ENCODE results near the gene ZNF516.

Gene ZNF516

DNA sequence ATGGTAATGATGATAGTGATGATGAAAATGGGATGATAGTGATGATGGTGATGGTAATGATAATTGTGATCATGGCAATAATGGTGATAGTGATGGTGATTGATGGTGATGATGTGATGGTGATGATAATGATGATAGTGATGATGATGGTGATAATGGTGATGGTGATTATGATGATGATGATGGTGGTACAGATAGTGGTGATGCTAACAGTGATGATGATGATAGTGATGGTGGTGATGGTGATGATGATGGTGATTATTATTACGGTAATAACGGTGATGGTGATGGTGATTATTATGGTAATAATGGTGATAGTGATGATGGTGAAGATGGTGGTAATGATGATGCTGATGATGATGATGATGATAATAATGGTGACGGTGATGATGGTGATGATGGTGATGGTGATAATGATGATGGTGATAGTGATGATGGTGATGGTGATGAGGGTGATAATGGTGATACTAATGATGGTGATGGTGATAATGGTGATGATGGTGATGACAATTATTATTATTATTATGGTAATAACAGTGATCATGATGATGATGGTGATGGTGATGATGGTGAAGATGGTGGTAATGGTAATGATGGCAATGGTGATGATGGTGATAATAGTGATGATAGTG lies 151.0 kb downstream of the ZNF516 start:
- Histone ChIP-seq H3K4me3 (ENCODE audit: low read length) (no peak overlapping the region), H3K4me1 (ENCODE audit: control insufficient read depth, low read depth, low read length) (no peaks in the 10 kb centered on the region), H3K79me1 (ENCODE audit: low read length) (no peaks in the 10 kb centered on the region), H2BK5ac (ENCODE audit: low read length) (no peak overlapping the region), H3K23ac (ENCODE audit: low read length) (no peak overlapping the region), H3K9ac (ENCODE audit: low read length) (no peak overlapping the region), H3K79me2 (ENCODE audit: control insufficient read depth, insufficient read depth, low read length) (no peaks in the 10 kb centered on the region), H3K27ac (ENCODE audit: low read depth, low read length) (no peak overlapping the region), H4K5ac (ENCODE audit: low read length) (no peak overlapping the region), H2BK15ac (replicated peaks; ENCODE audit: low read depth) (no peak overlapping the region), H3K4ac (ENCODE audit: low read depth, low read length) (no peak overlapping the region), H3K27me3 (ENCODE audit: insufficient read depth, low read length, poor library complexity) (no peaks in the 10 kb centered on the region), H3K18ac (ENCODE audit: low read length) (no peak overlapping the region), H2BK120ac (ENCODE audit: low read depth, low read length) (no peak overlapping the region), H3K4me2 (ENCODE audit: low read length) (no peak overlapping the region), H3K36me3 (ENCODE audit: control insufficient read depth, insufficient read depth, low read length) (no peaks in the 10 kb centered on the region), H4K8ac (ENCODE audit: low read depth, low read length) (no peak overlapping the region), H2AK5ac (ENCODE audit: low read length) (no peak overlapping the region), H3K56ac (ENCODE audit: low read length) (no peak overlapping the region)
- WGBS (ENCODE audit: extremely low coverage, insufficient coverage, low lambda C conversion rate): 100% methylated on average over 3 of the region's 3 CpGs
- no peak for DNase-seq

DNA sequence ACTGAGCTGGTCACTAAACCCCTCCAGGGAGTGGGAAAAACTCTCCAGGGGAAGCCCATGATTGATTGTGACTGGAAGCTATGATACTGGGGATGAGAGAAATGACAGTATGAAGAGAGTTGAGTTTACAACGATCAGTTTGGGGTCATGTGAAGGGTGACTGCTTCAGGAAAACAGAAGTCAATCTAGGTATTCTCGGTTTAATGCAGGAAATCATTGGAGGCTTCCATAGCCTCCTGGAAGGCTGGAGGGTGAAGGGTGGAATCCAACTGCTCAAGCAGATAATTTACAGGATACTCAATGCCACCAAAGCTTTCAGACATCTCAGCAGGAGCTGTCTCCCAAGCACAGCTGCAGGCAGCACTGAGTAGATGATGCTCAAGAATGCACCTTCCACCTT lies 154.6 kb downstream of the ZNF516 start:
- no peaks in the 10 kb centered on the region for H3K27me3 ChIP-seq (ENCODE audit: insufficient read depth, low read length, poor library complexity)
- no peak overlapping the region for H3K27ac ChIP-seq (ENCODE audit: low read depth, low read length)
- H3K79me1 ChIP-seq (ENCODE audit: low read length): no peaks in the 10 kb centered on the region
- no peak overlapping the region for H3K4me3 ChIP-seq (ENCODE audit: low read length)
- no peak overlapping the region for H2BK15ac ChIP-seq (replicated peaks; ENCODE audit: low read depth)
- H2BK120ac ChIP-seq (ENCODE audit: low read depth, low read length): no peak overlapping the region
- no peak overlapping the region for H2AK5ac ChIP-seq (ENCODE audit: low read length)
- H3K36me3 ChIP-seq (ENCODE audit: control insufficient read depth, insufficient read depth, low read length): no peaks in the 10 kb centered on the region
- H2BK5ac ChIP-seq (ENCODE audit: low read length): no peak overlapping the region
- H3K56ac ChIP-seq (ENCODE audit: low read length): no peak overlapping the region
- no peak overlapping the region for H4K5ac ChIP-seq (ENCODE audit: low read length)
- H3K4me2 ChIP-seq (ENCODE audit: low read length): no peak overlapping the region
- no CpG with 5 or more reads among the region's 2 CpGs for WGBS (ENCODE audit: extremely low coverage, insufficient coverage, low lambda C conversion rate)
- H3K79me2 ChIP-seq (ENCODE audit: control insufficient read depth, insufficient read depth, low read length): no peaks in the 10 kb centered on the region
- no peak overlapping the region for H3K23ac ChIP-seq (ENCODE audit: low read length)
- H3K9ac ChIP-seq (ENCODE audit: low read length): no peak overlapping the region
- no peak overlapping the region for H3K4ac ChIP-seq (ENCODE audit: low read depth, low read length)
- no peaks in the 10 kb centered on the region for H3K4me1 ChIP-seq (ENCODE audit: control insufficient read depth, low read depth, low read length)
- no peak for DNase-seq
- H3K18ac ChIP-seq (ENCODE audit: low read length): no peak overlapping the region
- H4K8ac ChIP-seq (ENCODE audit: low read depth, low read length): no peak overlapping the region

DNA sequence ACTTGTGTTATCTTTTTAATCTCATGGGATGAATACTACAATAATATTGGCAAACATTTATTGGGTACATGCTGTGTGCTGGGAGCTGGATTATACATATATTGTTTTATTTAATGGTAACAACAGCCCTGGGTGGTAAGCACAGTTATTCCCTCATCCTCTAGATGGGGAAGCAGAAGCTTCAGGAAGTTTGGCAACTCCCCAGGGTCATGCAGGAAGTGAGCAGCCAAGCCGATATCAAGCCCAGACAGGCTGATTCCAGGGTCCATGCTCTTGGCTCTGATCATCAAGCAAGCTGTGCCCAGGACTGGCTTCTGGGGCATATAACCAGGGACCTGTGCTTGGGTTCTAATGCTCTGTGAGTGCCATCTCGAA lies 155.8 kb downstream of the ZNF516 start:
- Histone ChIP-seq H3K4ac (ENCODE audit: low read depth, low read length) (no peak overlapping the region), H3K4me3 (ENCODE audit: low read length) (no peak overlapping the region), H3K4me1 (ENCODE audit: control insufficient read depth, low read depth, low read length) (no peaks in the 10 kb centered on the region), H2BK5ac (ENCODE audit: low read length) (no peak overlapping the region), H3K56ac (ENCODE audit: low read length) (no peak overlapping the region), H3K79me2 (ENCODE audit: control insufficient read depth, insufficient read depth, low read length) (no peaks in the 10 kb centered on the region), H3K9ac (ENCODE audit: low read length) (no peak overlapping the region), H3K79me1 (ENCODE audit: low read length) (no peaks in the 10 kb centered on the region), H3K27me3 (ENCODE audit: insufficient read depth, low read length, poor library complexity) (no peaks in the 10 kb centered on the region), H3K18ac (ENCODE audit: low read length) (no peak overlapping the region), H2BK120ac (ENCODE audit: low read depth, low read length) (no peak overlapping the region), H3K23ac (ENCODE audit: low read length) (no peak overlapping the region), H4K5ac (ENCODE audit: low read length) (no peak overlapping the region), H2AK5ac (ENCODE audit: low read length) (no peak overlapping the region), H3K4me2 (ENCODE audit: low read length) (no peak overlapping the region), H4K8ac (ENCODE audit: low read depth, low read length) (no peak overlapping the region), H2BK15ac (replicated peaks; ENCODE audit: low read depth) (no peak overlapping the region), H3K36me3 (ENCODE audit: control insufficient read depth, insufficient read depth, low read length) (no peaks in the 10 kb centered on the region), H3K27ac (ENCODE audit: low read depth, low read length) (no peak overlapping the region)
- no peak for DNase-seq
- no CpG with 5 or more reads among the region's 2 CpGs for WGBS (ENCODE audit: extremely low coverage, insufficient coverage, low lambda C conversion rate)

DNA sequence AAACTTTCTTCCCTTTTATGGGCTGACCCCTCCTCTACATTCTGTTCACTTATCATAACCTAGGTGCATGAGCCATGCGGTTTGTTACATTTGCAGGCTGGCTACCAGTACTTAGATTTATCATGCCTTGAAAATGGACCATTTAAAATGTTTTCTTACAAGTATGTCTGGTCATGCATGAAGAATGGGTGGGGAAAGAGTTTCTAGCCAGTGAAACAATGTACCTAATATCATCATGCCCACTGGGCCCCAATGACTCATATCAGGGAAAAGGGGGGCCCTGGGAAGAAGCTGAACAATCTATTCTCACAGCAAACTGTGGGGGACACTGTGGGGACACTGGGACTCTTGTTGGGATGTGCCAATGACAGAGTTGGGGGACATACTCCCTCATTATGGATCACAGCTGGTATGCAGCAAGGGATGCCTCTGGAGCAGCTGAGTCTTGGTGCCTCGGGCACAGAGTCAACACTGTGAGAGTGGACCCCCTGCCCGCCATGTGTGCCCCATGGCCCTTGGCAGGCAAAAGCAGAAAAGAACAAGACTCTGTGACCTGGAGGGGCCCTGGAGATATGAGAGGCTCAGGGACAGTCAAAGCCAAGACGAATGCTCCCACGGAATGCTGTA lies 156.3 kb downstream of the ZNF516 start:
- no peaks in the 10 kb centered on the region for H3K79me1 ChIP-seq (ENCODE audit: low read length)
- H3K27ac ChIP-seq (ENCODE audit: low read depth, low read length): no peak overlapping the region
- no peak for DNase-seq
- no peak overlapping the region for H3K23ac ChIP-seq (ENCODE audit: low read length)
- no peak overlapping the region for H2AK5ac ChIP-seq (ENCODE audit: low read length)
- H3K4me2 ChIP-seq (ENCODE audit: low read length): no peak overlapping the region
- H2BK15ac ChIP-seq (replicated peaks; ENCODE audit: low read depth): no peak overlapping the region
- H3K4ac ChIP-seq (ENCODE audit: low read depth, low read length): no peak overlapping the region
- no peaks in the 10 kb centered on the region for H3K79me2 ChIP-seq (ENCODE audit: control insufficient read depth, insufficient read depth, low read length)
- H3K18ac ChIP-seq (ENCODE audit: low read length): no peak overlapping the region
- H3K4me3 ChIP-seq (ENCODE audit: low read length): no peak overlapping the region
- no peak overlapping the region for H4K5ac ChIP-seq (ENCODE audit: low read length)
- H3K4me1 ChIP-seq (ENCODE audit: control insufficient read depth, low read depth, low read length): no peaks in the 10 kb centered on the region
- no peak overlapping the region for H4K8ac ChIP-seq (ENCODE audit: low read depth, low read length)
- no peak overlapping the region for H3K56ac ChIP-seq (ENCODE audit: low read length)
- H2BK5ac ChIP-seq (ENCODE audit: low read length): no peak overlapping the region
- no peaks in the 10 kb centered on the region for H3K36me3 ChIP-seq (ENCODE audit: control insufficient read depth, insufficient read depth, low read length)
- no peak overlapping the region for H2BK120ac ChIP-seq (ENCODE audit: low read depth, low read length)
- no CpG with 5 or more reads among the region's 5 CpGs for WGBS (ENCODE audit: extremely low coverage, insufficient coverage, low lambda C conversion rate)
- no peak overlapping the region for H3K9ac ChIP-seq (ENCODE audit: low read length)
- no peaks in the 10 kb centered on the region for H3K27me3 ChIP-seq (ENCODE audit: insufficient read depth, low read length, poor library complexity)

DNA sequence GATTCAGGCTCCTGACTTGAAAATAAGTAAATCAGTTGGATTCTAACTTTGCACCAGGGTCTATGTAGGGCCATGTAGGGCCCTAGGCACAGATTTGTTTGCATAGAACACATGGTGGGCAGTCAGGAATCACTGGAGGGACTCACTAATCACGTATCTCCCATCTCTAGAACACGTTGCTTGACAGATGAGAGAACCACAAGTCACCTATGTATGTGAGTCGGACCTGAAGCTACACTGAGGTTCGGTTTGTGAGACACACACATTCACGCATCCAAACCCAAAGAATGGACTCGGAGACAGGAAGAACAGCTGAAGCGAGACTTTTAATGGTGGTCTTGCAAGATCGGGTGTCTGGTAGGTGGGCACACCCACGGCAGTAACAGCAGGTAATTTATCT lies 157.0 kb downstream of the ZNF516 start:
- DNase-seq: no peak
- no peak overlapping the region for H4K8ac ChIP-seq (ENCODE audit: low read depth, low read length)
- H3K4me1 ChIP-seq (ENCODE audit: control insufficient read depth, low read depth, low read length): no peaks in the 10 kb centered on the region
- H3K56ac ChIP-seq (ENCODE audit: low read length): no peak overlapping the region
- H3K27me3 ChIP-seq (ENCODE audit: insufficient read depth, low read length, poor library complexity): no peaks in the 10 kb centered on the region
- H2BK15ac ChIP-seq (replicated peaks; ENCODE audit: low read depth): no peak overlapping the region
- H3K36me3 ChIP-seq (ENCODE audit: control insufficient read depth, insufficient read depth, low read length): no peaks in the 10 kb centered on the region
- no peak overlapping the region for H3K9ac ChIP-seq (ENCODE audit: low read length)
- no CpG with 5 or more reads among the region's 9 CpGs for whole genome bisulfite sequencing (ENCODE audit: extremely low coverage, insufficient coverage, low lambda C conversion rate)
- no peak overlapping the region for H3K4me3 ChIP-seq (ENCODE audit: low read length)
- H3K79me1 ChIP-seq (ENCODE audit: low read length): no peaks in the 10 kb centered on the region
- H3K4ac ChIP-seq (ENCODE audit: low read depth, low read length): no peak overlapping the region
- no peaks in the 10 kb centered on the region for H3K79me2 ChIP-seq (ENCODE audit: control insufficient read depth, insufficient read depth, low read length)
- no peak overlapping the region for H3K23ac ChIP-seq (ENCODE audit: low read length)
- no peak overlapping the region for H2AK5ac ChIP-seq (ENCODE audit: low read length)
- H3K18ac ChIP-seq (ENCODE audit: low read length): no peak overlapping the region
- H3K27ac ChIP-seq (ENCODE audit: low read depth, low read length): no peak overlapping the region
- H2BK120ac ChIP-seq (ENCODE audit: low read depth, low read length): no peak overlapping the region
- H2BK5ac ChIP-seq (ENCODE audit: low read length): no peak overlapping the region
- H4K5ac ChIP-seq (ENCODE audit: low read length): no peak overlapping the region
- H3K4me2 ChIP-seq (ENCODE audit: low read length): no peak overlapping the region

Data from mesendoderm (in vitro differentiated cells).